Erythroblast (primary cell): ENCODE measurements around the gene DARS2.
A peak's percentile ranks its signal among the peaks of the same experiment; 100 is the strongest.
"Not testable (repeated sequence)": the region's sequence is repeated elsewhere in the genome, so short reads cannot be mapped to it uniquely, and the experiment has no call there.

ENCODE experiments used
- DNase-seq, 2 experiments: peaks; one replicate each; lab custom pipeline; 2025; lab: John Stamatoyannopoulos, UW
- GATA1 ChIP-seq: IDR thresholded peaks from 2 replicates; pipeline ENCODE4 v1.6.1; 2011; ENCODE audit warnings: low read depth, mild to moderate bottlenecking, control low read depth, low read length, moderate library complexity
- POLR2A ChIP-seq: IDR thresholded peaks from 2 replicates; pipeline ENCODE4 v1.6.1; 2011; ENCODE audit warnings: mild to moderate bottlenecking, low read length

Gene DARS2

GRCh38 chr1:173832748-173833147 is 8.3 kb downstream of the DARS2 start:
- DNase-seq: no peak
- TF ChIP-seq POLR2A: no peak
- TF ChIP-seq GATA1: no peak

- TF ChIP-seq GATA1: no peak
- no peak for TF ChIP-seq POLR2A
- no peak for DNase-seq
Measured at GRCh38 chr1:173852105-173852504, 27.6 kb downstream of the DARS2 start.

- TF ChIP-seq GATA1 (no peak), POLR2A (no peak)
- no peak for DNase-seq
Measured at GRCh38 chr1:173853074-173853473, 28.6 kb downstream of the DARS2 start.

- TF ChIP-seq POLR2A (no peak), GATA1 (no peak)
- no peak for DNase-seq
Measured at GRCh38 chr1:173856014-173856413, 31.5 kb downstream of the DARS2 start.

- TF ChIP-seq POLR2A (peak; percentile 1), GATA1 (no peak)
- DNase-seq: no peak
Measured at GRCh38 chr1:173856903-173857302, 32.4 kb downstream of the DARS2 start.

GRCh38 chr1:173857363-173857917 is 33.0 kb downstream of the DARS2 start:
- no peak for DNase-seq
- TF ChIP-seq POLR2A (no peak), GATA1 (no peak)

- DNase-seq: not testable (repeated sequence)
- TF ChIP-seq POLR2A: peak; percentile 4
Measured at GRCh38 chr1:173859547-173859946, 35.1 kb downstream of the DARS2 start.

- TF ChIP-seq POLR2A (no peak), GATA1 (no peak)
- no peak for DNase-seq
Measured at GRCh38 chr1:173860065-173860464, 35.6 kb downstream of the DARS2 start.

GRCh38 chr1:173861731-173862145 is 37.3 kb downstream of the DARS2 start:
- TF ChIP-seq POLR2A (no peak), GATA1 (no peak)
- DNase-seq: peak; percentile 10 to 18

- DNase-seq: not testable (repeated sequence)
- peak; percentile 20 for TF ChIP-seq POLR2A
Measured at GRCh38 chr1:173862146-173862768, 37.8 kb downstream of the DARS2 start.

- TF ChIP-seq POLR2A (peak; percentile 35), GATA1 (no peak)
- DNase-seq: no peak
Measured at GRCh38 chr1:173862769-173863223, 38.3 kb downstream of the DARS2 start.

- no peak for TF ChIP-seq POLR2A
- no peak for TF ChIP-seq GATA1
Measured at GRCh38 chr1:173863224-173864161, 39.0 kb downstream of the DARS2 start.

GRCh38 chr1:173864179-173864867 is 39.9 kb downstream of the DARS2 start:
- DNase-seq: peak; percentile 32 to 38
- TF ChIP-seq POLR2A (no peak), GATA1 (no peak)

More at GRCh38 chr1:173863224-173864161, 39.0 kb downstream of the DARS2 start:
- peak; percentile 30 to 32 for DNase-seq
